H9 (cell line): Measurements from ENCODE around the gene TMTC1. TPM values are rescaled to one million over a fixed set of nuclear protein-coding genes. Genes with fewer than 3 reads are reported as not detected.

Experiments
- DNase-seq: peaks from one replicate; pipeline ENCODE4 v3.0.0-alpha.2; 2017
- H2AFZ ChIP-seq: one replicate; pipeline ENCODE4 v1.6.1; 2013; ENCODE audit warnings: mild to moderate bottlenecking, low read length, control low read depth, moderate library complexity
- H2AK5ac ChIP-seq: 2 replicates; pipeline ENCODE4 v1.6.1; 2013; ENCODE audit warnings: low read length, control low read depth, mixed read lengths; ENCODE audit not compliant: insufficient read length
- H2BK120ac ChIP-seq: one replicate; pipeline ENCODE4 v1.6.1; 2013; ENCODE audit warnings: low read depth, mild to moderate bottlenecking, low read length, control low read depth, inconsistent platforms; ENCODE audit not compliant: poor library complexity, severe bottlenecking
- H2BK12ac ChIP-seq: 2 replicates; pipeline ENCODE4 v1.6.1; 2013; ENCODE audit warnings: low read length, control low read depth, mixed read lengths, low read depth; ENCODE audit not compliant: insufficient read length
- H2BK15ac ChIP-seq: 2 replicates; pipeline ENCODE4 v1.6.1; 2013; ENCODE audit warnings: low read depth, low read length, control low read depth
- H2BK20ac ChIP-seq: one replicate; pipeline ENCODE4 v1.6.1; 2013; ENCODE audit warnings: low read depth, mild to moderate bottlenecking, low read length, control low read depth, inconsistent platforms; ENCODE audit not compliant: poor library complexity, severe bottlenecking
- H2BK5ac ChIP-seq: 2 replicates; pipeline ENCODE4 v1.6.1; 2013; ENCODE audit warnings: low read length, control low read depth, mixed read lengths; ENCODE audit not compliant: insufficient read length
- H3K14ac ChIP-seq: 2 replicates; pipeline ENCODE4 v1.6.1; 2013; ENCODE audit warnings: low read length, control low read depth; ENCODE audit not compliant: insufficient read depth
- H3K18ac ChIP-seq: 2 replicates; pipeline ENCODE4 v1.6.1; 2013; ENCODE audit warnings: low read depth, mild to moderate bottlenecking, mixed read lengths, low read length, control low read depth; ENCODE audit not compliant: insufficient read length
- H3K23ac ChIP-seq: 2 replicates; pipeline ENCODE4 v1.6.1; 2013; ENCODE audit warnings: low read length, control low read depth, mixed read lengths, low read depth; ENCODE audit not compliant: insufficient read length
- H3K23me2 ChIP-seq: 2 replicates; pipeline ENCODE4 v1.6.1; 2013; ENCODE audit warnings: low read depth, mild to moderate bottlenecking, mixed read lengths, low read length, control low read depth; ENCODE audit not compliant: insufficient read length, poor library complexity, severe bottlenecking
- H3K27ac ChIP-seq: 2 replicates; pipeline ENCODE4 v1.5.1; 2013; ENCODE audit warnings: low read length, control low read depth, mixed read lengths, low read depth; ENCODE audit not compliant: insufficient read length
- H3K27me3 ChIP-seq: 2 replicates; pipeline ENCODE4 v1.6.1; 2013; ENCODE audit warnings: low read length, control low read depth, inconsistent platforms; ENCODE audit not compliant: insufficient read depth
- H3K4ac ChIP-seq: 2 replicates; pipeline ENCODE4 v1.6.1; 2013; ENCODE audit warnings: low read depth, mild to moderate bottlenecking, control low read depth, inconsistent platforms, low read length, moderate library complexity
- H3K4me1 ChIP-seq: 2 replicates; pipeline ENCODE4 v1.6.1; 2013; ENCODE audit warnings: low read length, control low read depth, inconsistent platforms; ENCODE audit not compliant: insufficient read depth
- H3K4me2 ChIP-seq: 2 replicates; pipeline ENCODE4 v1.6.1; 2013; ENCODE audit warnings: low read length, control low read depth, mixed read lengths; ENCODE audit not compliant: insufficient read length, insufficient read depth
- H3K56ac ChIP-seq: 2 replicates; pipeline ENCODE4 v1.6.1; 2013; ENCODE audit warnings: low read depth, mild to moderate bottlenecking, mixed read lengths, low read length, control low read depth; ENCODE audit not compliant: insufficient read length
- H3K79me1 ChIP-seq: 2 replicates; pipeline ENCODE4 v1.6.1; 2013; ENCODE audit warnings: low read depth, mild to moderate bottlenecking, moderate library complexity, low read length, control low read depth, inconsistent platforms; ENCODE audit not compliant: insufficient read depth, poor library complexity, severe bottlenecking
- H3K79me2 ChIP-seq: 2 replicates; pipeline ENCODE4 v1.6.1; 2013; ENCODE audit warnings: low read length, control low read depth, inconsistent platforms; ENCODE audit not compliant: insufficient read depth
- H3K9ac ChIP-seq: 2 replicates; pipeline ENCODE4 v1.6.1; 2013; ENCODE audit warnings: low read length, control low read depth, mixed read lengths; ENCODE audit not compliant: insufficient read length; ENCODE audit errors: extremely low read depth
- H3K9me3 ChIP-seq: one replicate; pipeline ENCODE4 v1.6.1; 2013; ENCODE audit warnings: low read depth, low read length, inconsistent platforms; ENCODE audit not compliant: control insufficient read depth
- H3T11ph ChIP-seq: one replicate; pipeline ENCODE4 v1.6.1; 2013; ENCODE audit warnings: mild to moderate bottlenecking, low read length, control low read depth, inconsistent platforms
- H4K20me1 ChIP-seq: one replicate; pipeline ENCODE4 v1.6.1; 2013; ENCODE audit not compliant: control insufficient read depth, insufficient read length, insufficient read depth
- H4K5ac ChIP-seq: 2 replicates; pipeline ENCODE4 v1.6.1; 2013; ENCODE audit warnings: low read depth, mild to moderate bottlenecking, mixed read lengths, low read length, control low read depth; ENCODE audit not compliant: insufficient read length
- H4K8ac ChIP-seq: replicated peaks from 2 replicates; pipeline ENCODE4 v1.6.1; 2013; ENCODE audit warnings: low read length, control low read depth, mixed read lengths, low read depth; ENCODE audit not compliant: insufficient read length
- H4K91ac ChIP-seq: 2 replicates; pipeline ENCODE4 v1.6.1; 2013; ENCODE audit warnings: low read depth, mild to moderate bottlenecking, moderate library complexity, mixed read lengths, low read length, control low read depth; ENCODE audit not compliant: insufficient read length
- H3K27ac Mint-ChIP-seq, 3 experiments: 2 replicates in 2 of 3; 3 replicates in 1 of 3; pipeline ENCODE4 v1.8.0; 2020 to 2021; ENCODE audit warnings: mixed read lengths in 3 of 3, mild to moderate bottlenecking in 1 of 3, moderate library complexity in 1 of 3
- H3K27me3 Mint-ChIP-seq: 2 replicates; pipeline ENCODE4 v1.8.0; 2021; ENCODE audit warnings: low read depth, mild to moderate bottlenecking, moderate library complexity, mixed read lengths
- H3K36me3 Mint-ChIP-seq, 3 experiments: 2 replicates in 2 of 3; 3 replicates in 1 of 3; pipeline ENCODE4 v1.8.0; 2020 to 2021; ENCODE audit warnings: low read depth in 3 of 3, mixed read lengths in 3 of 3; ENCODE audit not compliant: insufficient read depth in 1 of 3
- H3K4me1 Mint-ChIP-seq, 2 experiments: 2 replicates each; pipeline ENCODE4 v1.8.0; 2020; ENCODE audit warnings: mixed read lengths in 2 of 2
- H3K4me3 Mint-ChIP-seq, 2 experiments: 2 replicates in 1 of 2; 3 replicates in 1 of 2; pipeline ENCODE4 v1.8.0; 2020 to 2021; ENCODE audit warnings: mild to moderate bottlenecking in 2 of 2, mixed read lengths in 2 of 2, moderate library complexity in 1 of 2
- H3K9me3 Mint-ChIP-seq, 2 experiments: 2 replicates in 1 of 2; 3 replicates in 1 of 2; pipeline ENCODE4 v1.8.0; 2020; ENCODE audit warnings: mild to moderate bottlenecking in 2 of 2, mixed read lengths in 2 of 2, moderate library complexity in 1 of 2
- WGBS: extraction: QIAGEN DNeasy Blood & Tissue Kit; methylation state at CpG from one replicate; pipeline ENCODE4 v1.1.7; 2013; ENCODE audit warnings: missing lambda C conversion rate, low lambda C conversion rate, mixed read lengths; ENCODE audit not compliant: insufficient read length; ENCODE audit errors: extremely low coverage; 5-methylcytosine and 5-hydroxymethylcytosine counted together
- total RNA-seq: library from RNA; stranded (reverse); gene quantifications from 2 replicates; pipeline ENCODE4 v1.2.1, GENCODE V29; 2021
- TF ChIP-seq, protein P1 (sequence below): fragments of 200-600 bp; sonication (generic); conservative IDR thresholded peaks from 3 replicates; pipeline ENCODE4 v1.8.0; 2021; ENCODE audit warnings: antibody characterized with exemption, mild to moderate bottlenecking

Gene TMTC1
- total RNA-seq, 1 experiment from 2014 or later = 16.1 TPM

DNA sequence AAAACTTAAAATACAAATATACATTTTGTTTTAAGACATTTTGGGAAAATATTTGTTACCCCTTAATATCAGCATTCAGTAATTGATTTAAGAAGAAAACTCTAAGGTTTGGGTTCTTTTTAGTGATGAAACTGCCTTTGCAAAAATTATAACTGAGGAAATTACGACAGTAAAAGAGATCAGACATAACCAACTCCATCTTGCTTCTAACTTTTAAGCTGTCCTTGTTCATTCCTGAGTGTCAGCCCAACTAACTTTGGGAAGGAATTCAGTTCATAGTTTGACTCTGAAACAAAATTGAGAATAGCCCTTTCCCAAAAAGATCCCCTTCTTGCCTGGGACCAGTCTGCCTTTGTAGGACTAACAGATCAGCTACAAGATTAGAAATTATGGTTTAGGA is 93.0 kb downstream of the TMTC1 start:
- Histone ChIP-seq H3K9me3 (no peaks in the 10 kb centered on the region), H3K79me2 (no peaks in the 10 kb centered on the region), H3K23ac (no peak overlapping the region), H2AFZ (no peak overlapping the region), H3K56ac (no peak overlapping the region), H3K27me3 (no peaks in the 10 kb centered on the region), H4K5ac (no peak overlapping the region), H3K9ac (no peak overlapping the region), H2AK5ac (no peak overlapping the region), H3K23me2 (no peaks in the 10 kb centered on the region), H2BK5ac (no peak overlapping the region), H3K4me1 (peaks cover 6% of the 10 kb centered on the region; the same call in 1 of the 2 replicates), H2BK120ac (no peak overlapping the region), H3K4ac (no peak overlapping the region), H2BK12ac (no peak overlapping the region), H3K79me1 (no peaks in the 10 kb centered on the region), H3K27ac (no peak overlapping the region), H3K18ac (no peak overlapping the region), H4K8ac (no peak overlapping the region), H3K4me2 (peak overlapping the region; percentile 6), H3K14ac (no peak overlapping the region), H3T11ph (no peak overlapping the region), H2BK20ac (no peak overlapping the region), H4K20me1 (no peaks in the 10 kb centered on the region), H4K91ac (no peak overlapping the region), H2BK15ac (no peak overlapping the region)
- no CpG with 5 or more reads among the region's 1 CpG for WGBS
- Mint-ChIP-seq H3K36me3 (peaks cover 0 to 10% (median 0%) of the 10 kb centered on the region in 3 experiments; a peak in 1 of 7 replicates), H3K4me3 (peak overlapping the region in 1 of 2 experiments; percentile 29; a peak in 1 of 5 replicates), H3K27ac (peak overlapping the region in 2 of 3 experiments; percentile 83 to 96; a peak in 4 of 7 replicates), H3K27me3 (no peaks in the 10 kb centered on the region), H3K9me3 (no peaks in the 10 kb centered on the region; a peak in 1 of 5 replicates), H3K4me1 (peaks cover 28 to 33% of the 10 kb centered on the region in 2 experiments)
- TF ChIP-seq, protein P1, sequence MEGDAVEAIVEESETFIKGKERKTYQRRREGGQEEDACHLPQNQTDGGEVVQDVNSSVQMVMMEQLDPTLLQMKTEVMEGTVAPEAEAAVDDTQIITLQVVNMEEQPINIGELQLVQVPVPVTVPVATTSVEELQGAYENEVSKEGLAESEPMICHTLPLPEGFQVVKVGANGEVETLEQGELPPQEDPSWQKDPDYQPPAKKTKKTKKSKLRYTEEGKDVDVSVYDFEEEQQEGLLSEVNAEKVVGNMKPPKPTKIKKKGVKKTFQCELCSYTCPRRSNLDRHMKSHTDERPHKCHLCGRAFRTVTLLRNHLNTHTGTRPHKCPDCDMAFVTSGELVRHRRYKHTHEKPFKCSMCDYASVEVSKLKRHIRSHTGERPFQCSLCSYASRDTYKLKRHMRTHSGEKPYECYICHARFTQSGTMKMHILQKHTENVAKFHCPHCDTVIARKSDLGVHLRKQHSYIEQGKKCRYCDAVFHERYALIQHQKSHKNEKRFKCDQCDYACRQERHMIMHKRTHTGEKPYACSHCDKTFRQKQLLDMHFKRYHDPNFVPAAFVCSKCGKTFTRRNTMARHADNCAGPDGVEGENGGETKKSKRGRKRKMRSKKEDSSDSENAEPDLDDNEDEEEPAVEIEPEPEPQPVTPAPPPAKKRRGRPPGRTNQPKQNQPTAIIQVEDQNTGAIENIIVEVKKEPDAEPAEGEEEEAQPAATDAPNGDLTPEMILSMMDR = no peak
- DNase-seq = no peak
